Bronchial epithelial cell (primary cell): Measurements from ENCODE around the gene SPG11. TPM values are rescaled to one million over a fixed set of nuclear protein-coding genes. Genes with fewer than 3 reads are reported as not detected.

Experiments used
- DNase-seq: peaks from one replicate; pipeline ENCODE4 v3.0.0-alpha.2; 2010; ENCODE audit warnings: low read depth
- FAIRE-seq: peaks from 2 replicates; lab custom pipeline; 2011; peaks lifted over from hg19 to GRCh38; lab: Jason Lieb, UNC
- H3K27me3 ChIP-seq: 2 replicates; pipeline ENCODE4 v1.5.1; 2011; ENCODE audit warnings: low read length; ENCODE audit not compliant: control insufficient read depth, insufficient read depth
- H3K36me3 ChIP-seq: 2 replicates; pipeline ENCODE4 v1.5.1; 2011; ENCODE audit warnings: low read length; ENCODE audit not compliant: control insufficient read depth, insufficient read depth
- H3K4me3 ChIP-seq: 2 replicates; pipeline ENCODE4 v1.5.1; 2011; ENCODE audit warnings: mild to moderate bottlenecking, low read depth, low read length, control low read depth
- total RNA-seq: library from RNA; depleted of rRNA; stranded (reverse); fragments of >200 nt; gene quantifications from 2 replicates; pipeline ENCODE4 v1.2.1, GENCODE V29; 2014
- TF ChIP-seq, protein P1 (sequence below): IDR thresholded peaks from 2 replicates; pipeline ENCODE4 v1.5.1; 2011; ENCODE audit warnings: mild to moderate bottlenecking, moderate library complexity, low read length, control low read depth, inconsistent platforms; ENCODE audit not compliant: insufficient read depth, severe bottlenecking

Gene SPG11, protein sequence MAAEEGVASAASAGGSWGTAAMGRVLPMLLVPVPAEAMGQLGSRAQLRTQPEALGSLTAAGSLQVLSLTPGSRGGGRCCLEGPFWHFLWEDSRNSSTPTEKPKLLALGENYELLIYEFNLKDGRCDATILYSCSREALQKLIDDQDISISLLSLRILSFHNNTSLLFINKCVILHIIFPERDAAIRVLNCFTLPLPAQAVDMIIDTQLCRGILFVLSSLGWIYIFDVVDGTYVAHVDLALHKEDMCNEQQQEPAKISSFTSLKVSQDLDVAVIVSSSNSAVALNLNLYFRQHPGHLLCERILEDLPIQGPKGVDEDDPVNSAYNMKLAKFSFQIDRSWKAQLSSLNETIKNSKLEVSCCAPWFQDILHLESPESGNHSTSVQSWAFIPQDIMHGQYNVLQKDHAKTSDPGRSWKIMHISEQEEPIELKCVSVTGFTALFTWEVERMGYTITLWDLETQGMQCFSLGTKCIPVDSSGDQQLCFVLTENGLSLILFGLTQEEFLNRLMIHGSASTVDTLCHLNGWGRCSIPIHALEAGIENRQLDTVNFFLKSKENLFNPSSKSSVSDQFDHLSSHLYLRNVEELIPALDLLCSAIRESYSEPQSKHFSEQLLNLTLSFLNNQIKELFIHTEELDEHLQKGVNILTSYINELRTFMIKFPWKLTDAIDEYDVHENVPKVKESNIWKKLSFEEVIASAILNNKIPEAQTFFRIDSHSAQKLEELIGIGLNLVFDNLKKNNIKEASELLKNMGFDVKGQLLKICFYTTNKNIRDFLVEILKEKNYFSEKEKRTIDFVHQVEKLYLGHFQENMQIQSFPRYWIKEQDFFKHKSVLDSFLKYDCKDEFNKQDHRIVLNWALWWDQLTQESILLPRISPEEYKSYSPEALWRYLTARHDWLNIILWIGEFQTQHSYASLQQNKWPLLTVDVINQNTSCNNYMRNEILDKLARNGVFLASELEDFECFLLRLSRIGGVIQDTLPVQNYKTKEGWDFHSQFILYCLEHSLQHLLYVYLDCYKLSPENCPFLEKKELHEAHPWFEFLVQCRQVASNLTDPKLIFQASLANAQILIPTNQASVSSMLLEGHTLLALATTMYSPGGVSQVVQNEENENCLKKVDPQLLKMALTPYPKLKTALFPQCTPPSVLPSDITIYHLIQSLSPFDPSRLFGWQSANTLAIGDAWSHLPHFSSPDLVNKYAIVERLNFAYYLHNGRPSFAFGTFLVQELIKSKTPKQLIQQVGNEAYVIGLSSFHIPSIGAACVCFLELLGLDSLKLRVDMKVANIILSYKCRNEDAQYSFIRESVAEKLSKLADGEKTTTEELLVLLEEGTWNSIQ (N-terminal part only)
- total RNA-seq, result 49.8 and 65.5 TPM in 2 replicates

DNA sequence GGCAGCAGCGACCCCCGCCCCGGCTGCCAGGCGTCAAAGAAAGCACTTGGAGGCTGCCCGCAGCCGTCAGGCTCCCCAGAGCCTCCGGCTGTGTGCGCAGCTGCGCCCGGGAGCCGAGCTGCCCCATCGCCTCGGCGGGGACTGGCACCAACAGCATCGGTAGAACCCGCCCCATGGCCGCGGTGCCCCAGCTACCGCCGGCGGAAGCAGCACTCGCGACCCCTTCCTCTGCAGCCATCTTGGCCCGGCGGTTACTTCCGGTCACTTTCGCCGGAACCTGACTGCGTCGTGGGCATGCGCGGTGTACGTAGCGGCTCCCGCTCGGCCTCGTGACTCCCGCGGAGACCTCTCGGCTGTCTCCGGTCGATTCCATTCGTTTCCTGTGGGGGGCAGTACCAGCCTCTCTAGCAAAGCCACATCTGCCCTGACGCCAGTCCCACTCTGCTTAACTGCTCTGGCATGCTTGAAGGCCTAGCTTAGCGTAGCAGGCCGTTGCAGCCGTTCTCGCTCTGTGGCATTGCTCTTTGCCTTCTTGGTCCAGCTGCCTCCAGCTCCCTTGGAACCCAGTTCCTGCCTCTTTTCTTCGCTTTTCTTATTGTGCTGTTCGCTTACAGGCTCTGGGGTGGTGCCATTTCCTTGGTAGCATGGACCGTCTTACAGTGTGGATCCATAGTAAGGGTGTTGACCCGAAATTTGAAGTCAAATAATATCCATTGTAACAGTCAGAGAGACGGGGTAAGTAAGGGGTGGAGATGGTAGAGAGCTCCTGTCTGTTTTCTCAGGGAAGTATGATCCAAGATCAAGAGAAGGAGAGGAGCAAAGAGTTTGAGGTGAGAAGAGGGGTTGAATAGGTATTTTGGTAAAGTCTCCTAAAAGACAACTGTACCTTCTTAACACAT lies at the start of gene SPG11:
SPG11 (minus strand) TSS at position 253 of the 899 bp plus-strand sequence; CDS start at position 238, 15 bp downstream.
- Histone ChIP-seq H3K36me3 (peaks cover 2% of the 10 kb centered on the region), H3K27me3 (no peaks in the 10 kb centered on the region), H3K4me3 (peak within 1 kb of the TSS; percentile 99)
- FAIRE-seq (peak; percentile 40), DNase-seq (peak; percentile 93)
- TF ChIP-seq, protein P1, sequence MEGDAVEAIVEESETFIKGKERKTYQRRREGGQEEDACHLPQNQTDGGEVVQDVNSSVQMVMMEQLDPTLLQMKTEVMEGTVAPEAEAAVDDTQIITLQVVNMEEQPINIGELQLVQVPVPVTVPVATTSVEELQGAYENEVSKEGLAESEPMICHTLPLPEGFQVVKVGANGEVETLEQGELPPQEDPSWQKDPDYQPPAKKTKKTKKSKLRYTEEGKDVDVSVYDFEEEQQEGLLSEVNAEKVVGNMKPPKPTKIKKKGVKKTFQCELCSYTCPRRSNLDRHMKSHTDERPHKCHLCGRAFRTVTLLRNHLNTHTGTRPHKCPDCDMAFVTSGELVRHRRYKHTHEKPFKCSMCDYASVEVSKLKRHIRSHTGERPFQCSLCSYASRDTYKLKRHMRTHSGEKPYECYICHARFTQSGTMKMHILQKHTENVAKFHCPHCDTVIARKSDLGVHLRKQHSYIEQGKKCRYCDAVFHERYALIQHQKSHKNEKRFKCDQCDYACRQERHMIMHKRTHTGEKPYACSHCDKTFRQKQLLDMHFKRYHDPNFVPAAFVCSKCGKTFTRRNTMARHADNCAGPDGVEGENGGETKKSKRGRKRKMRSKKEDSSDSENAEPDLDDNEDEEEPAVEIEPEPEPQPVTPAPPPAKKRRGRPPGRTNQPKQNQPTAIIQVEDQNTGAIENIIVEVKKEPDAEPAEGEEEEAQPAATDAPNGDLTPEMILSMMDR, result peak; percentile 91

GRCh38 chr15:44712346-44713005 lies 49.0 kb upstream of the SPG11 start:
- Histone ChIP-seq H3K27me3 (no peaks in the 10 kb centered on the region), H3K36me3 (peaks cover 13% of the 10 kb centered on the region), H3K4me3 (peak overlapping the region; percentile 87)
- DNase-seq, result peak; percentile 63
- TF ChIP-seq, protein P1, result no peak
- FAIRE-seq, result no peak

DNA sequence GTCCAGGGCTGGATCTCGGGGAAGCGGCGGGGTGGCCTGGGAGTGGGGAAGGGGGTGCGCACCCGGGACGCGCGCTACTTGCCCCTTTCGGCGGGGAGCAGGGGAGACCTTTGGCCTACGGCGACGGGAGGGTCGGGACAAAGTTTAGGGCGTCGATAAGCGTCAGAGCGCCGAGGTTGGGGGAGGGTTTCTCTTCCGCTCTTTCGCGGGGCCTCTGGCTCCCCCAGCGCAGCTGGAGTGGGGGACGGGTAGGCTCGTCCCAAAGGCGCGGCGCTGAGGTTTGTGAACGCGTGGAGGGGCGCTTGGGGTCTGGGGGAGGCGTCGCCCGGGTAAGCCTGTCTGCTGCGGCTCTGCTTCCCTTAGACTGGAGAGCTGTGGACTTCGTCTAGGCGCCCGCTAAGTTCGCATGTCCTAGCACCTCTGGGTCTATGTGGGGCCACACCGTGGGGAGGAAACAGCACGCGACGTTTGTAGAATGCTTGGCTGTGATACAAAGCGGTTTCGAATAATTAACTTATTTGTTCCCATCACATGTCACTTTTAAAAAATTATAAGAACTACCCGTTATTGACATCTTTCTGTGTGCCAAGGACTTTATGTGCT lies 48.4 kb upstream of the SPG11 start:
- DNase-seq (peak; percentile 20), FAIRE-seq (no peak)
- Histone ChIP-seq H3K4me3 (peak overlapping the region; percentile 87), H3K27me3 (no peaks in the 10 kb centered on the region), H3K36me3 (peaks cover 11% of the 10 kb centered on the region)
- TF ChIP-seq, protein P1, result no peak

DNA sequence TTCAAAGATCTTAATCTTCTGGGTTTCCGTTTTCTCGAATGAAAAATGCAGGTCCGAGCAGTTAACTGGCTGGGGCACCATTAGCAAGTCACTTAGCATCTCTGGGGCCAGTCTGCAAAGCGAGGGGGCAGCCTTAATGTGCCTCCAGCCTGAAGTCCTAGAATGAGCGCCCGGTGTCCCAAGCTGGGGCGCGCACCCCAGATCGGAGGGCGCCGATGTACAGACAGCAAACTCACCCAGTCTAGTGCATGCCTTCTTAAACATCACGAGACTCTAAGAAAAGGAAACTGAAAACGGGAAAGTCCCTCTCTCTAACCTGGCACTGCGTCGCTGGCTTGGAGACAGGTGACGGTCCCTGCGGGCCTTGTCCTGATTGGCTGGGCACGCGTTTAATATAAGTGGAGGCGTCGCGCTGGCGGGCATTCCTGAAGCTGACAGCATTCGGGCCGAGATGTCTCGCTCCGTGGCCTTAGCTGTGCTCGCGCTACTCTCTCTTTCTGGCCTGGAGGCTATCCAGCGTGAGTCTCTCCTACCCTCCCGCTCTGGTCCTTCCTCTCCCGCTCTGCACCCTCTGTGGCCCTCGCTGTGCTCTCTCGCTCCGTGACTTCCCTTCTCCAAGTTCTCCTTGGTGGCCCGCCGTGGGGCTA lies 47.8 kb upstream of the SPG11 start, which contains the start of the genes B2M and PATL2:
B2M (plus strand) TSS at position 422 of the 647 bp plus-strand sequence; CDS start at position 452, 30 bp downstream.
PATL2 (minus strand) TSS at position 228 of the 647 bp plus-strand sequence. CDS start 34,833 bp downstream, outside the sequence.
- Histone ChIP-seq H3K27me3 (no peaks in the 10 kb centered on the region), H3K36me3 (peaks cover 7% of the 10 kb centered on the region), H3K4me3 (peak within 1 kb of the TSS; percentile 87)
- peak; percentile 91 for DNase-seq
- TF ChIP-seq, protein P1, result no peak
- no peak for FAIRE-seq
